Endometrial microvascular endothelial cells (primary cell): ENCODE measurements around the gene RAB1B. TPM values are rescaled to one million over a fixed set of nuclear protein-coding genes. Genes with fewer than 3 reads are reported as not detected.
"Not testable (repeated sequence)": the region's sequence is repeated elsewhere in the genome, so short reads cannot be mapped to it uniquely, and the experiment has no call there.

Experiments
- in situ Hi-C: cut with HindIII; loops from 2 replicates; pipeline ENCODE4 v1.10.0; 2017; ENCODE audit warnings: low sequenced_read_pairs, low pct_unique_long_range_greater_than_20kb; ENCODE audit errors: inconsistent ontology term
- total RNA-seq: library from RNA; depleted of rRNA; stranded (reverse); fragments of >200 nt; gene quantifications from one replicate; pipeline ENCODE4 v1.2.3, GENCODE V29; 2015; ENCODE audit errors: inconsistent ontology term

RAB1B gene
- total RNA-seq, 1 donor from 2014 or later: 190 TPM

DNA sequence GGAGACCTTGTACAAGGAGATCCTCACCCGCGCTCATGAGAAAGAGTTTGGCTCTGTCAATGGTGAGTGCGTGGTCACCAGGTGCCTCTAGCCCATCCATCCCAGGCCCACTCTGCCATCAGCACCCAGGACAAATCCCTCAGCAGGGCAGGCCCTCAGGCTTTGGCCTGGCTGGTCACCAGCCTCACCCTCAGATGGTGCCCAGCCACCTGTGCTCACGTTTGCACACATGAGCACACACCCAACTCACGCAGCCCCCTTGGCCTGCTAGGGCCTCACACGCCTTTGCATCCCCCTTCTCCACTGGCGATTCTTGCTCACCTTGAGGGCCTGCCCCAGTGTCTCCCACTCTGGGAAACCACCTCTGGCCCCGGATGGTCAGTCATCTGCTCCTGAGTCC, 4.1 kb upstream of the RAB1B start:
- in situ Hi-C loops: no loop called here

DNA sequence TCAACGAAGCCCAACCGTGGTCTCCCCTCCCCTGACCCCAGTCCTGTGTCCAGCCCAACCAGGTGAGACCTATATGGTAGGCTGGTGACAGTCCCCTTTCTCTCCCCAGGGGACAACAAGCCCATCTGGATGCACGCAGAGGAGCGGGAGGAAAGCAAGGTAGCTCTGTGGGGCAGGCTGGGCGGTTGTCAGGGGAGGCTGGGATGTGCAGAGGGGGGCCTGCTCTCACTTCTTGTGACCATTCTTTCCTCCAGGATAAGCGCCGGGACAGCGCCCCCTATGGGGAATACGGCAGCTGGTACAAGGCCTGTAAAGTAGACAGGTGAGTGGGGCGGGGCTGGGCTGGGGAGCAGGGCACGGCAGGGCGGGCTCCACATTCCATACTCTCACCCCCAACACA, 3.5 kb upstream of the RAB1B start:
- in situ Hi-C loops: no loop called here

DNA sequence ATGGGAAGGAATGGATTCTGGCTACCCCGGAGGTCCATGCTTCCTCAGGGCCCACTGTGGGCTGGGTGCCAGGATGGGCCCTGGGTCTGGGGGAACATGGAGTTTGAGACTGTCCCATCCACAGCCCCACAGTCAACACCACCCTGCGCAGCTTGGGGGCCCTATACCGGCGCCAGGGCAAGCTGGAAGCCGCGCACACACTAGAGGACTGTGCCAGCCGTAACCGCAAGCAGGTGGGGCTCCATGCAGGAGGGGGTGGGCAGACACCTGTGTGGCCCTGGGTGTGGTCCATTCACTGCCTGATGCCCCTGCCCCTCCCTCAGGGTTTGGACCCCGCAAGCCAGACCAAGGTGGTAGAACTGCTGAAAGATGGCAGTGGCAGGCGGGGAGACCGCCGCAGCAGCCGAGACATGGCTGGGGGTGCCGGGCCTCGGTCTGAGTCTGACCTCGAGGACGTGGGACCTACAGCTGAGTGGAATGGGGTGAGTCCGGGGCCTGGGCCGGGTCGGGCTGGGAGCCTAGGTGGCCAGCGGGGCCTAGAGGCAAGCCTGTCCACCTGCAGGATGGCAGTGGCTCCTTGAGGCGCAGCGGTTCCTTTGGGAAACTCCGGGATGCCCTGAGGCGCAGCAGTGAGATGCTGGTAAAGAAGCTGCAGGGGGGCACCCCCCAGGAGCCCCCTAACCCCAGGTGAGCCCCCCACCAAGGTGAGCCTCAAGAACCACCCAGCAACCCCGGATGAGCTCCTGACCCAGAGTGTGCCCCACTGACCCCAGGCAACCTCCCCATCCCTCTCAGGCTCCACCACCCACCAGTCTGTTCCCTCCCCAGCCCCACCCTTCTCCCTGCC, 2.7 kb upstream of the RAB1B start:
- in situ Hi-C loops: no loop called here

DNA sequence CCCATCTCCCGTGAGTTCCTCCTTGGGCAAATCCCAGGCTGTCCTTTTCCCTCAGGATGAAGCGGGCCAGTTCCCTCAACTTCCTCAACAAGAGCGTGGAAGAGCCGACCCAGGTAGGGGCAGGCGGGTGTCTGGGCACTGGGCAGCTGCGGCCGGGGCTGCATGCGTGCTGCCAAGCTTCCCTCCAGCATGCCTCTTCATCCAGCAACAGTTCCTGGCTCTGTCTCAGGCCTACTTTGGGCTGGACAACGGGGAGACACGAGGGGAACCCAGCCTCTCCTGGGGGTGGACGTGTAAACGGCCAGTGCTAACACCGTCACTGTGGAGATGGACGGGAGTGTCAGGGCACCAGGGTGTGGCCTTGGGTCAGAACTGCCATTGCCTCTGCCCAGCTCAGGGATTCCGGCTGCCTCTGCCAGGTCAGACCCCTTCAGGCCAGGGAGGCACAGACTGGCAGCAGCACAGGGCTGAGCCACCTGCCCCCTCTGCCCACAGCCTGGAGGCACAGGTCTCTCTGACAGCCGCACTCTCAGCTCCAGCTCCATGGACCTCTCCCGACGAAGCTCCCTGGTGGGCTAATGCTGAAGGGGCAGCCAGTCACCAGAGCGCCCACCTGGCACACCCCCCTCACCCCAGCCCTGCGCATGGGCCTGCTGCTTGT, 1.9 kb upstream of the RAB1B start:
- in situ Hi-C loops: no loop called here

DNA sequence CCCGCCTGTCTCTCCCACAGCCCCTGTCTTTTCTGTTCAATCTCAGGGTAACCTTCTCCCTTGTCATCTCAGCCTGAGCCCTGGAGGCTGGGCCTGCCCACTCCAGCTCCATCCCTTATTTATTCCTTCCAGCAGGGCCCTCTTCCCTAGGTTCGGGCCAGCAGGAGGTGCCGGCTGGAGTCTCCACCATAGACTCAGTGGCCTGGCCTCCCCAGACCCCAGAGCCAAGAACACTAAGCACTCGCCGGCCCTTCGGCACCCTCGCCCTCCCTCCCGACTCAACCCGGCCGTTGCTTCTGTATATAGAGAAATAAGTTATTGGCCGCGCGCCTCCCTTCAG, 1.4 kb upstream of the RAB1B start:
- in situ Hi-C loops: no loop called here

DNA sequence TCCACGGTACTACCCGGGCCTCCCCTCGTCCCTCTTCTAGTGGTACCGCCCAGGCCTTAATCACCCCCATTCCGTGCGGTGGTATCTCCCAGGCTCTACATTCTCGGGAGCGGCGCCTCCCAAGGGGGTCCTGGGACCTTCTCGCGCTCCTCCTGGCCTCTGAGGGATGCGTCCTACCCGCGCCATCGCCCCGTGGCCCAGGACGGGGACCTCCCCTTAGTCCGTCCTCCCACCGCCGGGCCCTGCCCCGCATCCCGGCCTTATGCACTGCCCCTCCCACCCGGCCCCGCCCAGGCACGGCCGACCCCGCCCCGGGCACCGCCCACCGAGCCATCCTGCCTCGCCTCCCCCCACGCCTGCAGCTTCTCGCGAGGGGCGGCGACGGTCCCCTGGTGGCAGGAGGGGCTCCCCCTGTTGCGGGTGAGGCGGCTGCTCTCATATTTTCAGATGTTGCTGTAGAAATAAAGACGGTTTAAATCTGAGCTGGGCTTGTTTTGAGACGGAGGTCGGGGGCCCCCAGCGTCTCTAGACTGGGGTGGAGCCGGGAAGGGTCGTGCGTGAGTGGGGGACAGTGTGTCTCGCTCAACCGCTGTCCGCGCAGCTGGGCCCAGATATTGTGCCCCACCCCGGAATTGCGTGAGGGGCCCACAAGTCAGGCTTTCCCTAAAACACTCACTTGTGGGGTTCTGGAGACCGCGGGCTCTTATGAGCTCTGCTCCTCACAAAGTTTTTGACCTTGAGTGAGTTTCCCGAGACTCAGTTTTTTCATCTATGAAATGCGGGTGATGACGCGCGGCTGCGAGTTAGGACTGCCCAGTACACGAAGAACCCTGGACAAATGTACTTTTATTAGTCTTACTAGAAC, 828 bp upstream of the RAB1B start:
- in situ Hi-C loops: no loop called here

DNA sequence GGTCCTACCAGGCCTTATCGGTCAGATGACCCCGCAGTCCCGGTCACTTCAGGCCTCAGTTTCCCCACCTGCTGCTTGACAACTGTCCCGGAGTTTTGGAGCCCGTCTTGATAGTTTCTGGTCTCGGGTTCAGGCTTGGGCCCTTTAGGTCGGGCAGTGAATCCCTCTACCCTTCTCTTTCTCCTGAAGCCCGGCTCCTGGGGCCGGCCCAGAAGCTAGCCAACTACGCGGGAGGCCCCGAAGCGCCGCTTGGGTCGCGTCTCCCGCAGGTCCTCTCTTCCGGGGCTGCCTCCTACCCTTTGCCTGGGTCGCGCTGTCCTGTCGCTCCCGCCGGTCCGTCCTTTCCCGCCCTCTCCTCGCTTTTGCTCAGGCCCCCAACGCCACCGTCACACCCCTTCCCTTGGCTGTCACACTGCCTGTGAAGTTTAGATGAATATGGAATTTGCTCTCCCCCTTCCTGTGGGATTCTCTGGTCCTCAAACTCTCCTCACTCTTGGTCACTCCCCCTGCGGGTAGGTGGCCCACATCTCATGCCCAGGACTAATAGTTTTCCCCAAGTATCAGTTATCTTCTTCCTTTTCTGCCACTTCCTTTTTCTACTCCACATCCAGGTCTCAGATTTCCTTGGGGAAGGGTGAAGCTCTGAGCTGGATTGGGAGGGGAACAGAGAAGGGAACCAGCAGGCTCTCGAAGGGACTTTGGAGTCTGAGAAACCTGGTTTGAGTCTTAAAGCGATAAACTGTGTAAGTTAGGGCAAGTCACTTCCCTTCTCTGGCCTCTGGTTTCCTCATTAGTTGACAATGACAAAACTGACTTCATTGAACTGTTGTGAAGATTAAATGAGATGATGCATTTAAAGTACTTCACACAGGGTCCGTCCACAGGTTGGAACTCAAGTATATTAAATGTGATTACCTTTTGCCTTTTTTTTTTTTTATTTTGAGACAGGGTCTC, 790 bp downstream of the RAB1B start:
- in situ Hi-C loops: no loop called here

DNA sequence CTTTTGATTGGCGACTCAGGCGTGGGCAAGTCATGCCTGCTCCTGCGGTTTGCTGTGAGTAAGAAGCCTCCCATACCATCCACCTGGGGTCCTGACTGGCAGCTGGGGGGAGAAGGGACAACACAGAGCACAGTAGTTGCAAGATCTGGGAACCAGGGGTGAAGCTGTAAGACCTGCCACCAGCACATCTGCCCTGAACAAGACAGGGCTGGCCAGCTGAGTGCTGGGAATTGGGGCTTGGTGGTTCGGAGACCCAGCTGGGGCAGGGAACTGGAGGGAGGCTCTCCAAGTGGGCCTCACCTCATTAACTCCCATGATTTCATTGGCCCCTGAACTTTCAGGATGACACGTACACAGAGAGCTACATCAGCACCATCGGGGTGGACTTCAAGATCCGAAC, 3.4 kb downstream of the RAB1B start:
- in situ Hi-C loops: no loop called here

DNA sequence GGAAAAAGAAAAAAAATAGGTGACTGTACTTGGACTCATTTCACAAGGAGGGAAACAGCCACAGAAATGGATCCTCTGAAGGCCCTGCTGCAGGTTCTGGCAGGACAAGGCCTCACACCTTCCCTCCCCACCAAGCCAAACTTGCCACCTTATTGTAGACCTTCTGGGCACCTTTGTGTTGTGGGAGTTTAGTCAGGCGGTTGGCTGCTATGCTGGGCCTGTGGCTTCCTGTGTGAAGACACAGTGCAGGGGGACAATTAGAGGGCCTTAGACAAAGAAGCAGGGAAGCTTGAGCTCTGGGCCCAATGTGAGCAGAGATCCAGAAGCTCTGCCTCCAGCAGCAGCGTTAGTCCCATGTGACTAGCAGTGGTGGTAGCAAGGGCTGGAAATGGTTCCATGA, 4.2 kb downstream of the RAB1B start:
- in situ Hi-C loops: no loop called here

DNA sequence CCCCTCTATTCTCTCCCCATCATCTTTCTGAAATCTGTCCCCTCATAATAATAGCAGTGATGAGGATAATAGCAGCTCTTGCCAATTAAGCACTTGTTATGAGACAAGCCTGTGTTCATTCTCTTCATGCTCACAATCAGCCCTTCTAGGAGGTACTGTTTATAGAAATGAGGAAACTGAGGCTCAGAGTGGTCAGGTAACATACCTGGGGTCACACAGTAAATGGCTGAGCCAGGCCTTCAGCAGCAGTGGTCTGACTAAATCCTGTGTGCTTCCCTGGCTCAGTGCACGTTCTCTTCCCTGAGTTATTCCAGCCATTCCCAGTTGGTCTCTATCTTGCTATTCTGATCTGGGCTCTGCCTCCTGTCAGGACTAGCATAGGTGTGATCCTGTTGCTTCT, 5.8 kb downstream of the RAB1B start:
- in situ Hi-C loops: no loop called here

DNA sequence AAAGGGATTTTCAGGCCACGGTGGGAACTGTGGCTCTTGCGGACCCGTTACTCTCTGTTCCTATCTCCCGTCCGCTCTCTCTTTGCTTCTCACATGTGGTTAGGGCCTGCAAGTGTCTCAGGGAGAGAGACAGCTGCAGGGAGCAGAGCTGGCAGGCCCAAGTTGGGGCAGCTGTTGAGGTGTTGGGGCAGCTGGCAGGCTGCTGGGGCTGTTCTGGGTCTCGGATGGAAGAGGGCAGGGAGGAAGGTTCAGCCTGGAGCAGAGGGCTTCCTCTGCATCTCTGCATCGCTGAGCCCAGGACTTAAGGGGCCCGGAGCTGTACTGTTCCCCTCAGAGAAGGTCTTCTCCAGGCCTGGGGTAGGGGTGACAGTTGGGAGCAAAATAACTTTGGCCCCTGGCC, 7.0 kb downstream of the RAB1B start:
- in situ Hi-C loops: no loop called here

DNA sequence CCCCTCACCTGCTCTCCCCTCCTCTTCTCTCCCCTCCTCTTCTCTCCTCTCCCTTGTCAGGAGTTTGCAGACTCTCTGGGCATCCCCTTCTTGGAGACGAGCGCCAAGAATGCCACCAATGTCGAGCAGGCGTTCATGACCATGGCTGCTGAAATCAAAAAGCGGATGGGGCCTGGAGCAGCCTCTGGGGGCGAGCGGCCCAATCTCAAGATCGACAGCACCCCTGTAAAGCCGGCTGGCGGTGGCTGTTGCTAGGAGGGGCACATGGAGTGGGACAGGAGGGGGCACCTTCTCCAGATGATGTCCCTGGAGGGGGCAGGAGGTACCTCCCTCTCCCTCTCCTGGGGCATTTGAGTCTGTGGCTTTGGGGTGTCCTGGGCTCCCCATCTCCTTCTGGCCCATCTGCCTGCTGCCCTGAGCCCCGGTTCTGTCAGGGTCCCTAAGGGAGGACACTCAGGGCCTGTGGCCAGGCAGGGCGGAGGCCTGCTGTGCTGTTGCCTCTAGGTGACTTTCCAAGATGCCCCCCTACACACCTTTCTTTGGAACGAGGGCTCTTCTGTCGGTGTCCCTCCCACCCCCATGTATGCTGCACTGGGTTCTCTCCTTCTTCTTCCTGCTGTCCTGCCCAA, 7.7 kb downstream of the RAB1B start:
- in situ Hi-C loops: no loop called here

DNA sequence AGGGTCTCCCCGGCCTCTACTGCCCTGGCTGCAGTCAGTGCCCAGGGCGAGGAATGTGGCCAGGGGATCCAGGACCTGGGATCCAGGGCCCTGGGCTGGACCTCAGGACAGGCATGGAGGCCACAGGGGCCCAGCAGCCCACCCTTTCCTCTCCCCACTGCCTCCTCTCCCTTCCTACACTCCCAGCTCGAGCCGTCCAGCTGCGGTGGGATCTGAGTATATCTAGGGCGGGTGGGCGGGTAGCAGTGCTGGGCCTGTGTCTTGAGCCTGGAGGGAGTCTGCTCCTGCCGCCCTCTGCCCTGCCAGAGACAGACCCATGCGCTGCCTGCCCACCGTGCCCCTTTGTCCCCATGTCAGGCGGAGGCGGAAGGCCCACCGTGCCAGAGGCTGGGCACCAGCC, 8.2 kb downstream of the RAB1B start:
- in situ Hi-C loops: not testable (repeated sequence)

DNA sequence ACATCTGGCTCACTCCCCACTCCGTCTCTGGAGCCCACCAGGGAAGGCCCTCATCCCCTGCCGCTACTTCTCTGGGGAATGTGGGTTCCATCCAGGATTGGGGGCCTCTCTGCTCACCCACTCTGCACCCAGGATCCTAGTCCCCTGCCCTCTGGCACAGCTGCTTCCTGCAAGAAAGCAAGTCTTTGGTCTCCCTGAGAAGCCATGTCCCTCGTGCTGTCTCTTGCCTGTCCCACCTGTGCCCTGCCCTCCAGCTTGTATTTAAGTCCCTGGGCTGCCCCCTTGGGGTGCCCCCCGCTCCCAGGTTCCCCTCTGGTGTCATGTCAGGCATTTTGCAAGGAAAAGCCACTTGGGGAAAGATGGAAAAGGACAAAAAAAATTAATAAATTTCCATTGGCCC, 8.6 kb downstream of the RAB1B start:
- in situ Hi-C loops: not testable (repeated sequence)

DNA sequence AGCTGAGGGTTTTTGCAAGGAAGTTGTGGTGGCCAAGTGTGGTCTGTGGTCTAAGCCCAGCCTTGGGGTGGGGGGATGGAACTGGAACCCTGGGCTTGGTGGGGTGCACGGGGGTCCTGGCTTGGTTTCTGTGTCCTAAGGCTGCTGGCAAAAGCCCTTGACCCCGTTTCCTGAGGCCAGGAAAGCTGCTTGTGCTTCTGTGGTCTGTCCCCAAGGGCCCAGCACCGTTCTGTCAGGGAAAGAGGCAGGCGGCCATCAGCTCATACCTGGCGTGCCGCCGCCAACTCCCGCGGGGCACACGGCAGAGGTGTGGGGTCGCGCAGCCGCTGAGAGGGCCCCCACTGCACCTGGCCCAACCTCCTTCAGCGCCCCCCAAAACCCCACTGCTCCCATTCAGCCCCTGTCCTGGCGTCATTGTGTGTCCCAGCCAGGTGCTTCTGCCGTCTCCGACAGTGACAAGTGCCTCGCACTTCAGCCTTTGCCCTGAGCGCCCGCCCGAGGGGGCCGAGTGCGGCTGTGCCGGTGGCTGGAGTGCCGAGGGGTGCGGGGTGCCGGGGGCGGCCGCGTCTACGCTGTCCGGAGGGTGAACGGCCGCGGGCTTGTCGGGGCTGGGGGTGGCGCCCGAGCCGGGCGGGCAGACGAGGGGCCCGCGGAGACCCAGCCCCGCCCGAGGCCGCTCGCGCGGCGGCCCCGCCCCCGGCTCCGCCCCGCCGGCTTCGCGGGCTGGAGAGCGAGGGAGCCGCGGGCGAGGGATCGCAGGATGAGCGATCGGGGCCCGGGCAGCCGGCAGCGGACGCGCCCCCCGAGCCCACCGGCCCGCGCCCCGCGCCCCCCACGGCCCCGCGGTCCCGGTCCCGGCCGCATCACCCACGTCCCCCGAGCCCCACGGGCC, 9.3 kb downstream of the RAB1B start, which contains the start of gene CNIH2:
CNIH2 (plus strand) TSS at position 705 of the 892 bp plus-strand sequence. CDS start 282 bp downstream, outside the sequence.
- in situ Hi-C loops: no loop called here

DNA sequence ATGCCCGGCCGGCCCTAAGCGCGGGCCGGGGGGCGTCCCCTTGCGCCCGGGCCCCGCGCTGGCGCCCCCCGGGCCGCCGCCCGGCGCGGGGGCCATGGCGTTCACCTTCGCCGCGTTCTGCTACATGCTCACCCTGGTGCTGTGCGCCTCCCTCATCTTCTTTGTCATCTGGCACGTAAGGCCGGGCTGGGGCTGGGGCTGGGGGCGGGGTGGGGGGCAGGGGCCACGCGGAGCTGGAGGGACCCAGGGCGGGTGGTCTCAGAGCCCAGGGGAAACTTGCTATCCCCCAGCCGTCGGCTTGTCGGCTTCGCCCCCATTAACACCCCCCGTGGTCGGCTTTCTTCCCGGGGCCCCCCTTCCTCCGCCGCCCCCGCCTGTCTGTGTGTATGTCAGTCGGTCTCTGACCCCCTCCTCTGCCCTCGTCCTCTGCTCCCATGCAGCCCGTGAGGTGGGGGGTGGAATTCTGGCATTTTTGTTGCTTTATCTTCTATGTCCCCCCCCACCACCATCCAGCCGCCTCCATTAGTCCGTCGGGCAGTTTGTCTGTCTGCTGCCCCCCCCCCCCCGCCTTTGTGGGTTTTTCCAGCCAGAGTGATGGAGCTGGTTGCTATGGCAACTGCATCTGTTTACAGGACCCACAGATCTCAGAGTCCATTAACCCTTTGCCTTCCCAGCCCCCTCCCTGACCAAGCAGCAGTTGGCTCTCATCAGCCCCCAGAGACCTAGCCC, 10.1 kb downstream of the RAB1B start:
- in situ Hi-C loops: no loop called here
